DMS53 treated with DMSO at 0.1 percent for 48 hours (cell line): ENCODE results near the gene NSL1.

ENCODE experiments used
- DNase-seq: peaks from one replicate; lab custom pipeline; 2025; ENCODE audit not compliant: unreplicated experiment; lab: John Stamatoyannopoulos, UW

The NSL1 gene, protein sequence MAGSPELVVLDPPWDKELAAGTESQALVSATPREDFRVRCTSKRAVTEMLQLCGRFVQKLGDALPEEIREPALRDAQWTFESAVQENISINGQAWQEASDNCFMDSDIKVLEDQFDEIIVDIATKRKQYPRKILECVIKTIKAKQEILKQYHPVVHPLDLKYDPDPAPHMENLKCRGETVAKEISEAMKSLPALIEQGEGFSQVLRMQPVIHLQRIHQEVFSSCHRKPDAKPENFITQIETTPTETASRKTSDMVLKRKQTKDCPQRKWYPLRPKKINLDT

DNA sequence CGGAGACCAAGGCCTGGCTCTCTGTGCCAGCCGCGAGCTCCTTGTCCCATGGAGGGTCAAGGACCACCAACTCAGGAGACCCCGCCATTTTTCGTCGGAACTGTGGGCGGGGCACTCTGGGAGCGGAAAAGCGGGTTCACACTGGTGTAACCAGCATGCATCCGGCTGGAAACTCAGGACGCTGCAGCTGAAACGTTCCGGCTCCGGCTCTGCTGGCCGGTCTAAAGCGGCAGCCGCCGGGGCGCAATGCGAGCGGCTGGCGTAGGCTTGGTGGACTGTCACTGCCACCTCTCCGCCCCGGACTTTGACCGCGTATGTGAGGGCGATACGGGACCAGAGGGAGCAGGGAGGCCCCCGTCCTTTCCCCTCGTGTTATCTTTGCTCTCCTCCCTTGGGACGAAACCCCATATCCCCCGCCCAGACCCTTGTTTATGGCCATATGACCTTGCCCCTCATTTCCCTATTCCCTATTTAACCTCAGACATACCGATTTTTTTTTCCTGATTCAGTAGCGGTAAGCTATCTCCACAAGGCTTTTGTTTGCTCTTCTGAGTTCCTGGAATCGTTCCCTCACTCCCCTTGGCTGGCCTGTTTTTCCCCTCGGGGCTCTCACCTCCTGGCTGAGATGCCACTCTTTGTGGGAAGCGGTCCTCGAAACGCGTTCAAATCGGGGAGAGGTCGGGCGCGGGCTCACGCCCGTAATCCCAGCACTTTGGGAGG lies at the start of gene NSL1, which contains the start of gene TATDN3:
TSS of gene NSL1 (minus strand) at position 102 of the 720 bp plus-strand sequence. CDS start at position 88, 14 bp downstream.
TSS of gene TATDN3 (plus strand) at position 219 of the 720 bp plus-strand sequence. CDS start at position 247, 28 bp downstream.
- peak; percentile 88 for DNase-seq

DNA sequence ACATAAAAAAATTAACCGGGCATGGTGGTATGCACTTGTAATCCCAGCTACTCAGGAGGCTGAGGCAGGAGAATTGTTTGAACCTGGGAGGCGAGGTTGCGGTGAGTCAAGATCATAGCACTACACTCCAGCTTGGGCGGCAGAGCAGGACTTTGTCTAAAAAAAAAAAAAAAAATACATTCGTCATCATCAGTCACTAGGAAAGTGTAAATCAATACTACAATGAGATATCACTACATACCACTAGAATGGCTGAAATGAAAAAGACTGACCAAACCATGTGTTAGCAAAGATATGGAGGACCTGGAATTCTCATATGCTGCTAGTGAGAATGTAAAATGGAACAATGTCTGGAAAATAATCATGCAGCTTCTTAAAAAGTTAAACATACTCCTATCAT lies 46.6 kb upstream of the NSL1 start:
- DNase-seq, result no peak

DNA sequence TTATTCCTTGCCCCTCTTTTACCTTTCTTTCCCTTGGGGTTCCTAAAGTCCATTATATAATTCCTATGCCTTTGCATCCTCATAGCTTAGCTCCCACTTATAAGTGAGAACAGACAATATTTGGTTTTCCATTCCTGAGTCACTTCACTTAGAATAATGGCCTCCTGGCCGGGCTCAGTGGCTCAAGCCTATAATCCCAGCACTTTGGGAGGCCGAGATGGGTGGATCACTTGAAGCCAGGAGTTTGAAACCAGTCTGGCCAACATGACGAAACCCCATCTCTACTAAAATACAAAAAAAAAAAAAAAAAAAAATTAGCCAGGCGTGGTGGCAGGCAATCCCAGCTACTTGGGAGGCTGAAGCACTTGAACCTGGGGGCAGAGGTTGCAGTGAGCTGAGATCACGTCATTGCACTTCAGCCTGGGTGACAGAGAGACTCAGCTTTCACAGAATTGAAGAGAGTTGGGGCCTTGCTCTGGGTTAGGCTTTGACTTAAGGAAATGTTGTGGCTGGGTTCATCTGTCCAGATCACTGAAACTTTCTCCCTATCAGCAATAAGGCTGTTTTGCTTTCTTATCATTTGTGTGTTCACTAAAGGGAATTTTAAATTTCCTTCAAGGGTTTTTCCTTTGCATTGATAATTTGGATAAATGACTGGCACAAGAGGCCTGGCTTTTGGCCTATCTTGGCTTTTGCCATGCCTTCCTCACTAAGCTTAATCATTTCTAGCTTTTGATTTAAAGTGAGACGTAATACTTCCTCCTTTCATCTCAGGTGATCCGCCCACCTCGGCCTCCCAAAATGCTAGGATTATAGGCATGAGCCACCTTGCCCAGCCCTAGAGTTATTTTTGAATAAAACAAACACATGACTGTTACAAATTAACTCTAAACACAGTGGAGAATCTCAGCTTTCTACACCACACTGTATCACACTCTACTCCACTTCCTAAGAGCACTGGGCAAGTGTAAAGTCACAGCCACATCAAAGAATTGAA lies 41.9 kb upstream of the NSL1 start:
- peak; percentile 38 for DNase-seq

DNA sequence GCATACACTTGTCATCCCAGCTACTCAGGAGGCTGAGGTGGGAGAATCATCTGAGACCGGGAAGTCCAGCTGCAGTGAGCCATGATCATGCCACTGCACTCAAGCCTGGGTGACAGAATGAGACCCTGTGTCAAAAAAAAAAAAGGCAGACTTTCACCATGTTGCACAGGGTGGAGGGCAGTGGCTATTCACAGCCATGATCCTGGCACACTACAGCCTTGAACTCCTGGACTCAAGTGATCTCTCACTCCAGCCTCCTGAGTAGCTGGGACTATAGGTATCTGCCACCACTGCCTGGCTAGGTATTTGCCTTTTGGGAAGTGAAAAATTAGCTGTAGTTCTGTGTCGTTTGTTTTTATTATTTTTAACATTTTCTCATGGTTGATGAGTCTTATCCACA lies 36.8 kb upstream of the NSL1 start:
- DNase-seq, result no peak

DNA sequence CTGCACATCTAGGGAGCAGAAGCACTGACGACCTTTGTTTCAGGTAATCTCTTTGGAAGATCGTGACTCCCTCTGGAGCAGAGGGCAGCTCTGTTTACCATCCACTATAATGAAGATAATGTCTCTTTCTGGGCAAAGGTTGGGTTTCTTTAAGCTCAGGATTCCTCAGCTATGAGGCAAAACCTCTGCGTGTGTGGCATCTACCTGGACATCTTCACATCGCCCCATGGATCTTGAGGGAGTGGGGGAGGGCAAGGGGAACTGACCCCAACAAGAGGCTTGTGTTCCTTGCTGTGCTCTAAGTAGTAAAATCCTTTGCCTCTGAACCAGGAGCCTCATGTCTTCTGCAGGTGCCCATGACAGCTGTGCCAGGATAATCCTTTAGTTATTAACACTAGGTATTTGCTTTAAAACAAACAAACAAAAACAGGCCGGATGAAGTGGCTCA lies 36.3 kb upstream of the NSL1 start:
- DNase-seq, result peak; percentile 69

DNA sequence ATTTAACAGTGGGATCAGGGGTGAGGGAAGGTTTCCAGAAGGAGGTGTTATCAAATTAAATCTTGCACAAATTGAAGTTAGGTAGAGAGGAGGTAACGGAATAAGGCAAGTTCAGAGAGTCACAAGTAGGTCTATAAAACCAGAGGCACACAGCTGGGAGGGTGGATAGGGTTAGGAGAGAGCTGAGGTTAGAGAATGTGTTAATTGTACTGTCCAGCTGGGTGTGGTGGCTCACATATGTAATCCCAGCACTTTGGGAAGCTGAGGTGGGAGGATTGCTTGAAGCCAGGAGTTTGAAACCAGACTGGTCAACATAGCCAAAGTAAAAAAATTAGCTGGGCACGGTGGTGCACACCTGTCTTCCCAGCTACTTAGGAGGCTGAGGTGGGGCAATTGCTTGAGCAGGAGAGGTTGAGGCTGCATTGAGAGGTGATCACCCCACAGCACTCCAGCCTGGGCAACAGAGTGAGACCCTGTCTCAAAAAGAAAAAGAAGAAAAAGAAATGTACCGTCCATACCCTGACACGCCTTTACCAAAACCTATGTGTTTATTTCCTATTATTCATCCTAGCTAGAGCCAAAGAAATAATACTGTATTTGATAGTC lies 35.7 kb upstream of the NSL1 start:
- DNase-seq, result no peak

DNA sequence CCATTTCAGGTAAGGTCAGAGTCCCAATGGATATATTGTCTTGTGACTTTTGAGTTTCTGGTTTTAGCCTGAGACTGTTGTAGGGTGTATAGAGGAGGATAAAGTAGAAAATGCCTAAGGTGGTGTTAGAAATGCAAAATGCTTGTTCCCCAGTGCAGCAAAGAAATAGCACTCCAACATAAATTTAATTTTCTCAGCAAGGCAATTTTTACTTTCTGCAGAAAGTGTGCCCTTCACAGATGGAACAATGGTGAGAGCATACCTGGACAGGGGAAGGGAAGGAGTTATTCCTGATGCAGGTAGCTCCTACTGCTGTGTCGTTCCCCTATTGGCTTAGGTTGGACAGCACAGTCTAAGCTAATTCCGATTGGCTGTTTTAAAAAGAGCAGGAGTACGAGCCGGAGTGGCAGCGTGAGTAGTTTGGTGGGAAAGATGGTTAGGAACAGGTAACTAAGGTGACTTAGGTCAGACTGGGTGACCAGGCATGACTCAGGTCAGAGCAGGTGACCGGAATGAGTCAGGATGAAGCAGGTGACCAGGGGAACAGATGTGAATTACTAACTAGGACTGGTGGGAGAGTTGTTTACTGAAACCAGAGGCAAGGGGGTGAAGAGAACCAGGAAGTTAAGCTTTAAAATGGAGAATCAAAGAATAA lies 34.3 kb upstream of the NSL1 start:
- peak; percentile 54 for DNase-seq

DNA sequence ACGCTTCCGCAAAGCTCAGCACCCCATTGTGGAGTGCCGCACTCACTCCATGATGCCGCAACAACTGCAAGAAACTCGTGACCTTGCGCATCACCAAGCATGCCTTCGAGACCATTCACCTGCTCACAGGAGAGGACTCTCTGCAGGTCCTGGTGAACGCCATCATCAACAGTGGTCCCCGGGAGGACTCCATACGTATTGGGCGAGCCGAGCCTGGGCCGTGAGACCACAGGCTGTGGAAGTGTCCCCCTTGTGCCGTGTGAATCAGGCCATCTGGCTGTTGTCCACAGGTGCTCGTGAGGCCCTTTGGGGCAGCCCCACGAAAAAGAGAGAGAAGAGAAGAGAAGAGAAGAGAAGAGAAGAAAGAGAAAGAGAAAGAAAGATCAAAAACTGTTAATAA lies 32.6 kb upstream of the NSL1 start:
- DNase-seq, result no peak

DNA sequence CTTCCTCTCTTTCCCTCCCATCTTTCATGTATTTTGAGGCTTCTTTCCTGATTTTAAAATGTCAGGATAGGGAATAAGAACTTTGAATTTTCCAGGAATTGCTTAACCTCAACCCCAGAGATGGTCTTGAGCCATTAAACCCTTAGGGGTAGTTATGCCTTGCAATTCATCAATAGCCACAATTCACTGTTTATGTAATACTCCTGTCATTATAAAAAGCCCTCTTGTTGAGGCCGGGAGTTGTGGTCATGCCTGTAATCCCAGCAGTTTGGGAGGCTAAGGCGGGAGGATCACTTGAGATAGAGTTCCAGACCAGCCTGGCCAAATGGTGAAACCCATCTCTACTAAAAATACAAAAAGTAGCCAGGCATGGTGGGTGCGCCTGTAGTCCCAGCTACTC lies 31.4 kb upstream of the NSL1 start:
- DNase-seq, result no peak

DNA sequence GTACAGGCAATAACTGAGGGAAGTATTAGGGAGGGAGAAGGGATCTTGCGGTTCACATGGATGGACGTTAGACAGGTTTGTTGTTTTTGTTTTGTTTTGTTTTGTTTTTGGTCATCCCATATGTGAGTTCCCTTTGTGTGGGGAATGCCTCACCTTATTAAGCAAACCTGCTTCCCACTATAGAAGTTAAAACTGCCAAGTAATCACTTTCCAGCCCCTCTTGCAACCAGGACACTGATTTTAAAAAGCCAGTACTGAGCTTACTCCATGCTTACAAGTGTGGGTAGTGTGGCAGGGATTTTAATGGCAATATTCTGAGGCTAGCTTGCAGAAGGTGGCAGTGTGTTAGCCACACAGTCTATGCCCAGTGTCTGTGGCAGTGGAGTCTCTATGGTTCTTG lies 29.4 kb upstream of the NSL1 start:
- DNase-seq, result no peak

DNA sequence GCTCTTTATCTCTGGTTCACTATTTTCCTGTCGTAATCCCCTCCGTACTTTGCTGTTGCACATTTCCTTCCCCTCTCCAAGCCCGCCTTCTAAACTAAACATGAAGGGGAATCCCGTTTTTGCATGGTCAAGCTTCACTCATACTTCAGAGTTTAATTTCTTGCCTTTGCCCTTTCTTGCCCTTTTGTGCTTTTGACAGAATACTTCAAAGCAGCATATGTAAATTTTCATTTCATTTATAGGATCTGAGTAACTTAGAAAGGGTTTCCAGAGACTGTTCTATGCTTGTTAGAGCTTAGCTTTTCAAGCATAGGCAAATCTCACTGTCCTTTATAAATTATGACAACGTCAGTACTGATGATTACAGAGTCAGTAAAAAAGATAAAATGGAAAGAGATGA lies 28.1 kb upstream of the NSL1 start:
- no peak for DNase-seq

DNA sequence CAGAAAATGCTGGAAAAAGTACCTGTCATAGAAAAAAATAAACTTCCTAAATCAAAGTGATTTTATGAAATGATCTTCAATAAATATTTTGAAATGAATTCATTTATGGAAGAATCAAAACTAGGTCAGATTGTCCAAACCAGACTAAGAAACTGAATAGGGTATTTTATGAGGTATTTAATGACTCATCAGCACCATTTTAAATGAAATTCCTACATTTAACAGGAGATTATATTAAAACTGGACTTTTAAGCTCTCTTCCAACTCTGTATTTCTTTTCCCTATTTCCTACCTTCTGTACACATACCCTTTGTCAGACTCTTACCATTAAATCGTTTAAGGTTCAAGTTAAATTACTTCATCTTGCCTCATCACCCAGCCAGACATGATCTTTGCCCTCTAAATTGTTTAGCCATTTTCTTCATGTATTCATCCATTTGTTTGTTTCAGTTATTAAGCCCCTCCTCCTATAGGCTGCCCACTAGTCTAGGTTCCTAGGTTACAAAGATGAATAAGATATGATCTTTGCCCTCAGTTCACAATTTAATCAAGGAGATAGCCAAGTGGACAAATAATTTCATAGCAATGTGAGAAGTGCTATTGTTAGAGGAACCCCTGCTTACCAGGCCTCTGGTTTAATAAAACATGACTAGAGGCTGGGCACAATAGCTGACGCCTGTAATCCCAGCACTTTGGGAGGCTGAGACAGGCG lies 25.1 kb upstream of the NSL1 start:
- no peak for DNase-seq

DNA sequence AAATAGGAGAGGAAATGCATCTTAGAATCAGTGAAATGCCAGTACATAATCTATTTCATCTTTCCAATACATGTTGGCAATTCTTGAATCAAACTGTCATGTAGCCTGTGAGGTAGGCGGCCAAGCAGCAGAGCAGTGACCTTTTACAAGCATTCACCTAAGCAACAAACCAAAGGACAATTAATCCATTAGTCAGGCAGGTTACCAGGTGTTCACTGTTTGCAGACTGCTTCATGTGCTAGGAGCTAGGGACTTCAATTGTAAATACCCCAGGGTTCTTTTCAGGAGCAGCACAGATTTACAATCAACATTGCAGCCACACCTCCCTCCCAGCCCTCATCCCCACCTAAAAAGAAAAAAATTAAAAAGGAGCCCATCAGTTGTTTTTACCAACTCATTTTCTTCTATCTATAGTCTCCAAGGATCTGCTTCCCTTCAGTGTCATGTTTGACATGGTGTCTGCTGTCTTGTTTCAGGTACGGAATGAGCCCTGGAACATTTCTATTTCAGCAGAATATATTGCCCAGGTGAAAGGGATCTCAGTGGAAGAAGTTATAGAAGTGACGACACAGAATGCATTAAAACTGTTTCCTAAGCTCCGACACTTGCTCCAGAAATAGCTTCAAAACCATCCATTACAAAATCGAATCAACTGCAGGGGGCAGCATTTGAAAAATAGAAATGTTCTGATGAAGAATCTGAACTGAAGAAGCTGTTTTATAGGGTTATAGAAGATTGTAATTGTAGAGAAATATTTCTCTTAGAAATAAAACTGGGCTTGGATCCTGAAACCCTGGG lies 23.2 kb upstream of the NSL1 start:
- peak; percentile 84 for DNase-seq

DNA sequence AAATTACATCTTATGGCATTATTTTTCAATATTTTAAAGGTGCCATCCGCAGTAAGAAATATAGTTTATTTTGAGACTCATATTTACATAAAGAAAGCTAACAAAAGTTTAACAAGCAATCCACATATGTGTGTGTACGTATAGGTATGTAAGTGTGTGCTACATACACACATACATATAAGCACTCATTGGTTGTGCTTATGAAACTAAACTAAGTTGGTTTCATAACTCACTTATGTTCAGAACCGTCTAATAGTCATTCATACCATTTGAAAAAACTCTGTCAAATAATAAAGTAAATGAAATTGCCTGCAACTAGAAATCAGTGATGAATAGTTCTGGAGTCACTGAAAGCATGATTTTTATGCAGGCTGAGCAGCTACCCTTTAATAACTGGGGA lies 14.2 kb upstream of the NSL1 start:
- no peak for DNase-seq

DNA sequence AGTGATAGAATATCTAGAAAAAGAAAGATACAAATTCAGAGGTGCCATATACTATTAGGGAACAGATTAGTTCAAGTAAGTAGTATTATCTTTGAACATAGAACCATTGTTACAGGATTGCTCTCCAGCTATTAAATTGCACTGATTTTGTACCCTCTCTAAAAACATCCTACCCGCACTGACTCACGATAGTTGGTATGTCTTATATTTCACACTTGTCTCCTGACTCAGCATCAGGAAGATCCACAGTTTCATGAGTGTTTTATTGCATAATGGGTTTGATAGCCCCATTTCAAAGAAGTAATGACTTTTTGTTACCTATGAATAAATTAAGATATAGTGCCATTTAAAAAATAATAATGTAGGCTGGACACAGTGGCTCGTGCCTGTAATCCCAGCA lies 6.1 kb upstream of the NSL1 start:
- no peak for DNase-seq

DNA sequence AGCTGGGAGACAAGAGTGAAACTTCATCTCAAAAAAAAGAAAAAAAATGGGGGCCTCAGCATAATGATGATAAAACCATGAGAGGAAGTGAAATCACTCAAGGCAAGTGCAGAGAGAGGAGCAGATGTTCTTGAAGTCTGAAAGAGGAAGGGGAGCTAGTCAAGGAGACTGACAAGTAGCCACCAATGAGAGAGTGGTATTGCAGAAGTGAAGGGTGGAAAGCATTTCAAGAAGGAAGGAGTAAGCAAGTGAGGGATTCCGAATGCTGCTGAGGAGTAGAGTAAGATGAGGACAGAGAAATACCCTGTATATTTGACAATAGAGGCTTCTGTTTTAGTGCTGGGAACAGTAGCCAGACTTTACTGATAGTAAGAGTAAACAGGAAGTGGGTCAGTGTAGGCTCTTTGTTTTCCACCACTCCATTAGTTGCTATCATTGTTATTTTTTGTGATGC lies 3.0 kb upstream of the NSL1 start:
- DNase-seq, result no peak

DNA sequence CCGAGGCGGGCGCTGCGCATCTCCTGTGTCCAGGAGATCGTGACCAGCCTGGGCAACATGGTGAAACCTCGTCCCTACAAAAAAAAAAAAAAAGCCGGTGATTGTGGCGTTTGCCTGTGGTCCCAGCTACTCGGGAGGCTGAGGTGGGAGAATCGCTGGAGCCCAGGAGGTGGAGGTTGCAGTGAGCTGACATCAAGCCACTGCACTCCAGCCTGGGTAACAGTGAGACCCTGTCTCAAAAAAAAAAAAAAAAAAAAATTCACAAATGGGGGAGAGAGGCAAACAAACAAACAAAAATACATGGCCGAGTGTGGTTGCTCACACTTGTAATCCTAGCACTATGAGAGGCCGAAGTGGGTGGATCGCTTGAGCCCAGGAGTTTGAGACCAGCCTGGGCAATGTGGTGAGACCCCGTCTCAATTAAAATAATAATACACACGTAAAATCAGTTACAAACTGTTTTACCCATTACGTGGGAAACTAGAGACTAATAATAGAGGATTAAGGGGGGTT lies 875 bp upstream of the NSL1 start:
- no peak for DNase-seq

DNA sequence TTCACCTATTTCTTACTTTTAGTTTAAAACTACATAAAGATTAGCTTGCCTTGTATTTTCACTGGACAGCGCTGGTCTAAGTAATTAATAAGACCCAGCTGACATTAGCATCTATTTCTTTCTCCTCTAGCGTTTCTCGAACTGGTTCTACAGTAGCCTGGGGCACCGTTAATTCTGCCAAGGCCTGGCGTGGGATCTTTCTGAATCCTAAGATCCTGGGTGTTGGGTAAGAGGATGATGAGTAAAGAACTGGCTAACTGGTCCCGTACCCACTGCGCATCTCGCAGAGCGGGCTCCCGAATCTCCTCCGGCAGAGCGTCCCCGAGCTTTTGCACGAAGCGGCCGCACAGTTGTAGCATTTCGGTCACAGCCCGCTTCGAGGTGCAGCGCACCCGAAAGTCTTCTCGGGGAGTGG lies 309 bp downstream of the NSL1 start:
- DNase-seq, result peak; percentile 88

DNA sequence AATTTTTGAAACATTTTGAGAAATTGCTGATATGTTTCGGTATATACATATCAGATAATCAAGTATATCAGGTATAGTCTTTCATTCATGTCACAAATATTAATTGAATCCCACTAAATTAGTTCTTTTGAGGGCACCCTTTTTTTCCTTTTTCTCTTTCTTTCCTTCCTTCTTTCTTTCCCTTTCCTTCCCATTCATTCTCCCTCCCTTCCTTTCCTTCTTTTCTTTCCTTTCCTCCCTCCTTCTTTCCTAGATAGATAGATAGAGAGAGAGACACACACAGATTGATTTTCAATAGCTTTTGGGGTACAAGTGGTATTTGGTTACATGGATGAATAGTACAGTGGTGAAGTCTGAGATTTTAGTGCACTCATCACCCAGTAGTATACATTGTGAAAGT lies 5.7 kb downstream of the NSL1 start:
- DNase-seq, result no peak
